ENCODE measurements around the gene NXPH2.

Gene NXPH2

DNA sequence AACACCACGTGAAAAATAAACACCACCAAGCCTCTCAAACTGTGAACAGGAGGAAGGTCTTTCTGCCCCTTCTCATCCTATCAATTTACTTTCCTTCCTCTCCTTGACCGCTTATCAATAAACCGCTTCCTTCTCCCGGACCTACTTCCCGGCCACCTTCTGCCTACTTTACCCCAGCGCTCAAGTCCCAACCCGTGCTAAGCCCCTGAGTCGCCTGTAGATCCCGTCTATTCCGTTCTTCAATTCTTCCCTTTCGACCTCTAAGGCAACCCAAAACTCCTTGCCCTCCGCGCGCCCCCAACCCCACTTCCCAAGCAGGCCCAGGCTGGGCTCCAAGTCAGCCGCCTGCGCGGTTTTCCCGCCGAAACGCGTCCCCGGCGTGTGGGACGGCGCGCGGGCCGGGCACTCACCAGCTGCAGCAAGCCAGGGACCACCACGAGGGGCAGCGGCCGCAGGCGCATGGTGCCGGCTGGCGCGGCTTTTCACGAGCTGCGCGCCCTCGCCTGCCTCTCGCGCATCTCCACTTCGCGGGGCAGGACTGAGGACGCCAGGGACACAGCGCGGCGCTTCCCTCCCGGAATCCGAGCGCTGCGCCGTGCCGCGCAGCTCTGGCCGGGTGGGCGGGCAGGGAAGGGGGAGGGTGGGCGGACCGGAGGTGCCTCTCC, at the start of gene NXPH2:
Gene NXPH2 (minus strand): TSS at position 610 of the 665 bp plus-strand sequence. CDS start 149 bp downstream, at position 461.
- DNase-seq (ENCODE audit: low read depth in 2 of 2), result no peak

DNA sequence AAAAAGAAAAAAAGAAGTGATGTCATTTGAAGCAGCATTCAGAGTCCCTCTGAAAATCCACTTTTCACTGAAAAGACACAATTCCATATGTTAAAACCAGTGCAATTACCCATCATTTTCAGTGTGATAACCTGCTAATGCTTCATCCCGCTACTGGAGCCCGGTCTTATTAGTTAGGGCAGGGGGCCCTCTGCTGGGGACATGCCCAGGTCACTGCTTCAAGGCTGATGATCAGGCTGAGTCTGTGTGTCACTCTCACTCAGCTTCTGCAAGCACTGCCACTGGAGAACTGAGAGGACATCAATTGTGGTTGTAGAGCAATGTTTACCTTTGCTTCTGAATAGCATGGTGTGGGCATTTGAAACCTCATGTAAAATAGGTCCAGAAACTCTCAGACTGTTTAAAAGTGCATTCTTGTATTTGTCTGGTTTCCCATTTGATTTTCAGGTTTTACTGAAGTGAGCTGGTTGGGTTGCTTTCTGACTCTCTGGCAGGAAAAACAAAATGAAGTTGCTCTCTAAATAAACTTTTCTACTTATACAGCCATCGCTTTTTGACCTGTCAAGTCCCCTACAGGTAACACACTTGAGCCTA, 49.2 kb upstream of the NXPH2 start:
- DNase-seq (ENCODE audit: low read depth in 2 of 2), result no peak

DNA sequence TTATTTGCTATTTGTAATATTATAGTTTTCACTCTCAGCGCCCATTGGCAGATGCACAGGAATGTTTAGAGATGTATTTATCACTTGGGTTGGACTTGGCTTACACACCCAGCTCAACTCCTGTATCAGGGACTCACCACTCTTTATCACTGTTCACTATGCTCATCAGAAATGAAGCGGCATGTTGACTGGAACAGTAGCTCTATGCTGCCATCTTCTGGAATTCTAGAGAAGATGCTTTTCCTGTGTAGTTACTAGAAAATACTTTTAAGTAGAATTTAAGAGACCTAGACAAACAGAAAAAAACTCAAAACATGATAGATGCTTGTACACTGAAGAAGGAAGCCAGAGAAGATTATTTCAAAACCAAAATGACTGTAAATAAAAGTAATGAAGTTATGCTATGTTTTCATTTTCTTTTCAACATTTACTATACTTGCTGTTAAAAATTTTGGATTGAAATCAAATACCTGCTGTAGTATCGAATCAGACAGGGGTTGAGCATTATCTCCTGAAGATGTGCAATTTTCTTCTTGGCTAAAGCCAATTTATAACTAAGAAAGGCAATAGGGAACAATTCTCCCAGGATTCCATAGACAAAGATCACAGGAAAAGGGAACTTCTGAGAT, 47.4 kb upstream of the NXPH2 start:
- DNase-seq (ENCODE audit: low read depth in 2 of 2), result no peak

DNA sequence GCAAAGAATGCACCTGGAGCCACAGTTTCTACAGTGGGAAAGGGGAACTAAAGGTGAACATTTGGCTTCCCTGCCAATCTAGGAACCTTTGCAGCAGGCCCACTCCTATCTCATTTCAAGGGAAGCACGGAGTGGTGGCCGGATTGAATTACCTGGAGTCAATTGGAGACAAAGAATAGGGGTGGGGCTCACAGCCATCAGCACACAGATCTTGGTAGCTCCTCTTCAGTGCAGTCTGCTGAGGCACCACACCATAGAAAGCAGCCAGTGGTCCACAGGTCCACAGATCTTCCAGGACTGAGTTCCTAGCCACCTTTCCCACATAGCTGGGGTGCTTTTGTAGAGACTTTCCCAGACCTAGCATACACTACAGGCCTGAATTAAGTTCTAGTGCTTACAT, 43.5 kb upstream of the NXPH2 start:
- no peak for DNase-seq (ENCODE audit: low read depth in 2 of 2)

DNA sequence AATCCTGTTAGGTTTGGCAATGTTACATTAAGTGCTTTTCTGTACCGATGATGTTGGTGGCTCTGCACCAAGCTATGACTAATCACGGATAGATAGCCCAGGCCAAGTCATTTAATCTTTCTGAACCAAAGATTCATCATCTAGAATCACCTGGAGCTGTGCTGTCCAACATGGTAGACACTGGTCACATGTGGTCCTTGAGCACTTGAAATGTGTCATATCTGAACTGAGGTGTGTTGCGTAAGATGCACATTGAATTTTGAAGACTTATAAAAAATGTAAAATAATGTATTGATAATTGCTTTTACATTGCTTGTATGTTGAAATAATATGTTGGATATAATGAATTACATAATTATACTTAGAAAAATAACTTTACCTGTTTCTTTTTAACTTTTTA, 39.8 kb upstream of the NXPH2 start:
- no peak for DNase-seq (ENCODE audit: low read depth in 2 of 2)

DNA sequence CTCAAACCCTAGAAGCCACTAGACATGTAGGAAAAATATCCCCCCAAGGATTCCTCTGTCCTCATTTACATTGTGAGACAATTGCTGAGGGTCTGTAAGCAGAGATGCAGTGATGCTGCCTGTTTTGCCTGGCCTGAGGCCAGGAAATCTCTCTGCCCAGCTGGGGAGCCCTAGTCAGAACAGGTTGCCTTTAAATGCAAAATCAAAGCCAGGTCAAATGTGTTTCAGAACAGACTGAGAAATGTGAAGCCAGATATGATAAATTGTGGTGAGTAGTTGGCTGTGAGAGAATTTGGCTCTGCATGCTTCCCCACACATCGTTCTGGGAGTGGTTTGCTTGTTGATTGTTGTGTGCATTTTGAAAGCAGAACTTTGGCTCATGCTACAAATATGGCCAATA, 38.4 kb upstream of the NXPH2 start:
- no peak for DNase-seq (ENCODE audit: low read depth in 2 of 2)

DNA sequence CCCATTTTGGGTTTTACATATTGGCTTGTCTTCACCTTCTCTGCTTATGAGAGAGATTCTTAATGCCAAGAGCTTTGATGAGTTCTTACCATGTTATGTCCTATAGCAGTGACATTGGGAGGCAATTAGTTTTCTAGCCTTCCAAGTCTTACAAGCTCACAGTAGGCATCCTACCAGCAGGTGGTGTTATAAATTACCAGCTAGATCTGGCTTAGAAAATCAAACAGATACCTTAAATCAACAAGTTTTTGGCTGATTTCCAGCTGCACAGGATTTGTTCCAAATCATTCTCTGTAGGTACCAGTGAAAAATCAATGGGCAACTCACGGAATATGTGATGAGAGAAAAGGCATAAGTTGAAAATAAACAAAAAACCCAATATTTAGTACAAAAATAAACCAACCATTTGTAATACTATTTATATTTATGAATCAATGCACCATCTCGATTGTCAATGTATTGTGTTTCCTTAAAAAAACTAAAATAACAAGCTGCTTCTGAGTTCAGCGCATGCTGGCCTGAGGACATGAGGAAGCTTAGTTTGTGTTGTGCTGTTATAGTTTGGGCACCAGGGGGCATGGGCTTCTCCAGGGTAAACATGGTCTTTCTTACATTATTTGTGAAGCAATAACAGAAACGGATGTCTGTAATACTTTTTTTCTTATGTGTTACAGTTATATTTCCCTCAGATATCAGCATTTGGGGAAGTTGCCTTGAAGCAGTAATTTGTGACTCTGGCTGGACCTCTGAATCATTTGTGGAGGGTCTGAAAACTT, 34.1 kb upstream of the NXPH2 start:
- DNase-seq (ENCODE audit: low read depth in 2 of 2), result no peak

DNA sequence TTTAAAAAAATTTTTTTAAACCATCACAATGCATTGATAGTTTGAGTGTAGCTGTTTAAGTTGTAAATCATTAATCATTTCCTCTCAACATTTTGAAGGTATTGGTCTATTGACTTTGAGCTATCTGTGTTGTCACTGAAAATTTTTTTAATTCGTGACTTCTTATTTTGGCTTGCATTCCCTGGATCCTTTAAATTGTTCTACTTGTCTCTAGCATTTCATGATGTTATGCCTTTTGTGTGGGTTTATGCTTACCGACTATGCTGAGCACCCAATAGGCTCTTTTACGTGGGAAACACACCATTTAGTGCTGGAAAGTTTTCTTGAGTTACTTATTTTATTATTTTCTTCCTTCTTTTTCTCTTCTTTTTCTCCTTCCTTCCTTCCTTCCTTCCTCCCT, 31.2 kb upstream of the NXPH2 start:
- DNase-seq (ENCODE audit: low read depth in 2 of 2), result no peak

DNA sequence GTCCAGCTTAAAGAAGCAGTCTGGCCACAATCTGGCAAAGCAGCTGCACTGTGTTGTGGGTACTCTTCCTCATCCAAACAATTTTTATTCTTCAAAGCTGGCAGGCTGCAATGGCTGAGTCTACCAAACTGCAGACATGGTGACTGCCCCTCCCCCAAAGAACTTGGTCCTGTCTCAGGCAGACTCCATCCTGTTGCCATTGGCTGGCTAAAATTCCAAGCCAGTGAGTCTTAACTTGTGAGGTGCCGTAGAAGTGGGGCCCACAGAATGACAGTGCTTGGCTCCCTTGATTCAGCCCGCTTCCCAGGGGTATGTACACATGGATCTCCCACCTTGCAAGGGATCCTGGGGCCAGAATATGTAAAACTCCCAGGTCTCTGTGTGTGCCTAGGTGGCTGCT, 14.5 kb upstream of the NXPH2 start:
- no peak for DNase-seq (ENCODE audit: low read depth in 2 of 2)

DNA sequence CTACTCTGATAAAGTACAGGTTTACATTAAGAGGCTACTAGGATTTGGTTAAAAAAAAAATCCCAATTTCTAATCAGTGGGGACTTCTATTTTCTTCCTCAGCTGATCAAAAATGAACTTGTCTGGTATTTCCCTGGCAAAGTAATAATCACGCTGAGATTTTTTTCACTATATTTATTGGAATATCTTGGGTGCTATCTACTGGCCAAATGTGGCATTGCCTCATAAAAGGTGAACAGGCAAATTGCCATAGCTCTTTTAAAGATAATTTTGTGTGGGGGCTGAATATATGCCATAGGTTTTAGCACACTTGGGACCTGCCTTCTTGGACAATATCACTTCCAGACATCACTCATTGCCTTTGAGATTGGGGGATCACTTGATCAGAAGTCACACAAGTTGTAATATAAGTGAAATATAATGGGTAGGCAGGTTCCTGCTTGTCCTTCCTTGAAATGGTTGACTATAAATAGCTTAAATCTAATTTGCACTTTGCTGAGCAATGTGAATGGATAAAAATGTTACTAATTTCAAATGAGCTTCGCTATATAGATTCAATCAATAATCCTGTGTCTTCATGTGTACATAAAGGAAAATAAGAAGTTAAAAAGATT, 7.0 kb upstream of the NXPH2 start:
- DNase-seq (ENCODE audit: low read depth in 2 of 2), result no peak

DNA sequence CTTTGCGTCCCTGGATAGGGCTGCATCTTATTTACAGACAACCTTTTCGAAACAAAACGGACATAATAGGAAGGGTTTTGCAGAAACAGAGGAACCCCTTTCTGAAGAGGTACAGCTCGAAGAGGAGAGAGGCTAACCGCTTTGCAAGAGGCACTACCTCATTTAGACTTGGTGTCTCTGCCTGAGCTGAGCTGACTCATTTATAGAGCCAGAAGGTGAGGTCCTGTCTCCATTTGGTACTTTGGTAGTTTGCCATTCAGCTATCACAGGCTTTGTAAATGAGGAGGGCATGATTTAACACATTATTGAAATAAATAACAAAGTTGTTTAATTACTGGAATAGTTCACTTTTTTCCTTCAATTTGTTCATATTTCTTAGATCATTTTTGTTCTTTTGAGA, 2.2 kb upstream of the NXPH2 start:
- DNase-seq (ENCODE audit: low read depth in 2 of 2), result no peak

DNA sequence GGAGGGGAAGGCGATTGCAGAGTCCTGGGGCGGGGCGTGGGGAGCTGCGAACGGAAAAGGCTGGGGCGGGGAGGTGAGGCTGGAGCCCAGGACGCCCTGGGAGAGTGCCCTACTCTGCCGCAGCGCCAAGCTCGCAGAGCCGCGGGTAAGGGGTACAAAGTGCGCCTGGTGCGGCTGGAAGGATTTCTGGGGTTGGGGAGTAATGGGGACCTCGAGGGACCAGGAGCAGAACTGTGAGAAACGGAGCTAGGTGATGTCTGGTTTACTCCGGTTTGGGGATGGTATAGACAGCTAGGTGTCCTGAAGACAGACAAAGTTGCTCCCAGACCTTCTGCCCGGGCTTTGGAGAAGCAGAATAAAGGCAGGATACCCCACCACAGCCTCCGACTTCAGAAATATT, 718 bp upstream of the NXPH2 start:
- no peak for DNase-seq (ENCODE audit: low read depth in 2 of 2)

DNA sequence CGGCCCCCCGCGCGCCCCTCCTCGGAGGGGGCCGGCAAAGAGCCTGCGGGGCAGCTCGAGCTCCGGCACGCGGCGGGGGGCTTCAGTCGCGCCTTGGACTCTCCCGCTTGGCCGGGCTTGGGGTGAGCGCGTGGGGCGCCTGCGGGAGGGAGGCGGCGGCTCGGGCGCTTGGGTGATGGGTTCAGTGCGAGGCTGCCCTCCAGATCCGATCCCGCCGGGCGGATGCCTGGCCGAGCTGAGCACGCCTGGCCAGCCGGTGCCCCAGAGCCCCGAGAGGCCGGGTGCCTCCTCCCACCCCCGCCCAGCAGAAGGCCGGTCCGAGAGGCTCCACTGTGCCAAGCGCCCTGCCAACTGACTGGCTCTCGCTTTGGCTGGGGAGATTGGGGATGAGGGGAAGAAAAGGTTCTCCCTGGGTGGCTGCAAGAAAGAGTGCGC, 273 bp upstream of the NXPH2 start:
- no peak for DNase-seq (ENCODE audit: low read depth in 2 of 2)

DNA sequence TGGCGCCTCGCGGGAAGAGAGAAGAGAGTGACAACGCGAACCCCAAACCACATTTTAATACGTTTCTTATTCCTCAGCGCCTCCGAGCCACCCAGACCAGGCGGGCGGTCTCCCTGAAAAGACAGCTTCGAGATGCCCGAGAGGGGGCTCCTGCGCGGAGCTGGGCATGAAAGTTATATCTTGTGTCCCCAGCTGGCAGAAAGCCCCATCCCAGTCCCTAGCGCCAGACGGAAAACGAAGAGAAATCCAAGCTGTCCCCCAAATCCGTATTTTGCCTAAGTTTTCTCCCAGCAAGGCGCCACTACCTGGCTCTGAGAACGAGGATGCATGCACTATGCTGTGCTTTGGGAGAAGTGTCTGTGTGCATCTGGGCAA, 797 bp downstream of the NXPH2 start:
- DNase-seq (ENCODE audit: low read depth in 2 of 2), result no peak

DNA sequence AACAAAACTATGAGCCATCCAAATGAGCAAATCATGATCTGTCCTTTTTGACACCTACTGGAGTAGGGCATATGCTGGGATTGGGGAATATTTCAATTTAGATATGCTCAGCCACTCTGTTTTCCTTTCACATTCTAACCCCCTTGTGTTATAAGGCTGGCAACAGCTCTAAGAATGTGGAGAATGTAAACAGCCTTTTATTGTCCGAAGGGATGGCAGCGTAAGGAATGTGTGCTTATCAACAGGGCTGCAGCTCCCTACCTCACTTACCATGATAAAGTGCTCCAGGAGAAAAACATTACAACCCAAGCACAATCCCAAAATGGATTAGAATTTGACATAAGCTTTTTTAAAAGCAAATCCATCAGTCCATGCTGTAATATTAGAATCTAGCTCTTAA, 2.2 kb downstream of the NXPH2 start:
- no peak for DNase-seq (ENCODE audit: low read depth in 2 of 2)

DNA sequence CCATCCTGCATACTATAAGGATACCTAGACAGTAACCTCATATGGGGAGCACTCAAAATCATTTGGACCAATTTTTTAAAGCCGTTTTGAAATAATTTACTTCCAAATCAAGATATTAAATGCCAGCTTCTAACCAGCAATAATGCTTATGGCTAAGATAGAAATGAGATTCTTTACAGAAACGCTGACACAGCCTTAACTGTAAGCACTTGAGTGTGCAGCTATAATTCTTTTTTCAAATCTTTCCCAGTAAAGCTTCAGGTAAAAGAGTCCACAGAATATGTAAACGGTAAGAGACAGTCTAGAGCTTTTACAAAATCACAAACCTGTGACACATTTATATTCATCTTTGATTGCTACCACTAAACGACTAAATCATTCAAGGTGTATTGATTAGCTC, 4.5 kb downstream of the NXPH2 start:
- DNase-seq (ENCODE audit: low read depth in 2 of 2), result no peak

DNA sequence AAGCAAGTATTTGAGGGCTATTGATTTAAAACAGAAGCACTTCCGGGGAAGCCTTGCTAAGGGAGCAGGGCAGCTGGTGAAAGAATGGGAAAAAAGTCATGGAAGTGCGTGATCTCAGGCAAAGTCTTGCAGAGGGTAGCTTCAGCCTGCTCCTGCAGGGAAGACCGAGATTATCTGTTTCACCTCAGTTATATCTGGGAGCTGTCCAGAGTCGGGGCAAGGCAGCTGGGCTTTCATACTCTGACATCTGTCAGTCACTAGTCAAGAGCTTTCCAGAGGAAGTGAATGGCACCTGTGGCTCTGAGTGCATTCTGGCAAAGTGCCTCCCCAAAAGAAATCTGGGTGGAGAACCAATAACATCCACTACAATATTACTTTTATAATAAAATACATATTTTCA, 8.7 kb downstream of the NXPH2 start:
- DNase-seq (ENCODE audit: low read depth in 2 of 2), result no peak

DNA sequence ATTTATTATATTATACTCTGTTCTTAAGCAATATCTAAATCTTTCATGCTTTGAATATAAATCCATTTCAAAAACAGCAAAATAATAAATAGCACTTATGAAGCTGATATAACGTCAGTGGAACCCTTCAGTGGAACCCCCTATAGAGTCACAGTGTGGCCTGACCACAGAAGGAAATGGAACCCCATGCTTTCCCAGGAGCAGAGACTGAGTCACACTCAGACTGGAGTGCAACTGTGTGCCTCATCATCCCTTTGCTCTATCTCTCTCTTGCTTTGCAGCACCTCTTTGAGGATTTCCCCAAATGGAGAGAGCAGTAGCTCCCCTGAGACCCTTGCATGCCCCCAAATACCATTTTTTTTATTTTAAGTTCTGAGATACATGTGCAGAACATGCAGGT, 13.1 kb downstream of the NXPH2 start:
- DNase-seq (ENCODE audit: low read depth in 2 of 2), result no peak

DNA sequence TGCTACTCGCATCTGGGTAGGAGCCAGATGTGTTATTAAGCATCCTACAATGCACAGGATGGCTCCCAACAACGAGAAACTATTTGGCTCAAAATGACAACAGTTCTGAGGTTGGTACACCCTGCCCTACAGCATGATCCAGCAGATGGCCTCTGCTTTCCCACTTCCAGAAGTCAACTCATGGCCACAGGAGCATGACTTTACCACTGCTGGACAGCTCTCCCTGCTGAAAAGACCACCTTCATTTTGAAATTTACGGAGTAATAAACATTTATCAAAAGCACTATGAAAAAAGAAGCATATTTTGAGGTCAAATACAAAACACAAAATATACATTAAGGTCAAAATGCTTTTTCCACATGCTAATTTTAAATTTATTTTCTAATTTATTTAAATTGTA, 13.7 kb downstream of the NXPH2 start:
- no peak for DNase-seq (ENCODE audit: low read depth in 2 of 2)

DNA sequence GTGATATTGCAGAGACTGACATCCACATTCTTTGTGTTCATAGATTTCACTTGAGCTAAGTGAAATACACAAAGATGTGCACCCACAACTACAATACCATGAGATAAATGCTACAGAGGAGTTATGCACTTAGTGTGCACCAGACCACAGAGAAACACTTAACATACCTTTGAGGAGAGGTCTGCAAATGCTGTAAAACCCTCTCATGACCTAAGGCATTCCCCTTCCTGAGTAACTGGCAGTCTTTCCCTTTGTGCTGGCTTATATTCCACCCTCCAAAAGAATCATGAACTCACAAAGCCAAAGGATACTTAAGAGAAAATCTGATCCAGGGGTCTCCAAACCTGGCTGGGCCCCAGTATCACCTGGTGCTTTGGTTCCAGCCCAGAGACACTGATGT, 16.2 kb downstream of the NXPH2 start:
- no peak for DNase-seq (ENCODE audit: low read depth in 2 of 2)

DNA sequence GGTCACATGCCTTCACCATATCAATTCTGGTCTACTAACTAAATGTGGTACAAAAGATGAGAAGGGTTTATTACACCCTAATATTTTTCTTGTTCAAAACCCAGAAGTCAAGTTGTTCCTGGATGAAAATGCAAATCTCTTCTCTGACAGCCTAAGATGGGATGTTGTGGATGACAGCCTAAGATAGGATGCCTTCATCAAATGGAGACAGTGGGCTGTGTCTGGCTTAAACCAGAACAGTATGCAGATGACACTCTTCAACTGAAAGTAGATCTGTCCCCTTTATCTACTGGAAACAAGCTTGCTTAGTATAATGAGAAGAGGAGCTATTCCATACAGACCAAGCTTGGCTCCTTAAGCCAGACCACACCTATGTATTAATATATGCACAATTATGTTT, 17.7 kb downstream of the NXPH2 start:
- no peak for DNase-seq (ENCODE audit: low read depth in 2 of 2)

DNA sequence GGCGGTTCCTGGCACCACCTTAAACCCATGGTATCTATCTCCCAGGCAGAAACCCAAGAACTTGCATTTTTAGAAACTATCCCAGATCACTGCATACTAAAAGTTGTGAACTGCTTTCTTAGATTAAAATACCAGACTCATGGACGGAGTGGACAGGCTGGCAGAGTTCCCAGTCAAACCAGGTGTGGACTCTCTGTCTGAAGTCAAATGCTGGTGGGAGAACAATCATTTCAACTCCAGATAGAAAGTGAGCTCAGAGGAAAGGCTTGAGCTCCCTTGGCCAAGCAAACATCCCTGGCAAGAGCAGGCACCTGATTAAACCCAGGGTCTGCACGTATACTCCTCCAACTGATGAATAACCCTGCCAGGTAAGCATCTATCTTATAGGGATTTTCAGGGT, 19.5 kb downstream of the NXPH2 start:
- no peak for DNase-seq (ENCODE audit: low read depth in 2 of 2)

Measured in activated CD8-positive, alpha-beta memory T cell treated with anti-CD3 and anti-CD28 coated beads for 4 hours (primary cell).